Putamen (tissue), 1 donor: Measurements from ENCODE around the gene LCE7A.
A peak's percentile ranks its signal among the peaks of the same experiment; 100 is the strongest.

ENCODE experiments used
- DNase-seq: peaks from one replicate; pipeline ENCODE4 v3.0.0-alpha.2; 2016; ENCODE audit warnings: low spot score

The LCE7A gene, protein sequence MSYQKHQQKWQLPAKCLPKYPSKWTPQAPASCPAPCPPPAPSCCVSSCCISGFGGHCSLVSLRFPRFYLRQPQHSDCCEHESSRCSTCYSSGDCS

GRCh38 chr1:152859696-152860095 is at the start of gene LCE7A:
LCE7A (plus strand) TSS chr1:152859996; CDS start chr1:152860698, 702 bp downstream.
- no peak for DNase-seq

GRCh38 chr1:152811050-152811449 is 48.7 kb upstream of the LCE7A start:
- DNase-seq, result no peak

- no peak for DNase-seq
Measured at GRCh38 chr1:152811671-152812070, 48.1 kb upstream of the LCE7A start, which contains the start of gene LCE1B. LCE1B (plus strand) TSS chr1:152811971; CDS start chr1:152812447, 476 bp downstream.

DNA sequence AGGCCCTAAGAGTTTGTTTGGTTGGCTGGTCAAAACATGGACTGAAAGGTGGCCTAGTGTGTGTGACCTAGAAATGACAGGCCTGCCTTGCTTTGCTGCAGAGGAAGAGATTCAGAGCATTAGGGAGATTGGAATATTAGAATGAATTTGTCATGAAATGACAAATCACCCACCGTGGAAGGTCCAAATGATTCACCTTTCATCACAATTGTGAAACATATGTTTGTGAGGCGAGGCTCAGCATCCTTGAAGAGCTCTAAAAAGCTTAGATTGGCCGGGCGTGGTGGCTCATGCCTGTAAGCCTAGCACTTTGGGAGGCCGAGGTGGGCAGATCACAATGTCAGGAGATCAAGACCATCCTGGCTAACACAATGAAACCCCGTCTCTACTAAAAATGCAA is 42.5 kb upstream of the LCE7A start:
- no peak for DNase-seq

GRCh38 chr1:152823294-152823693 is 36.5 kb upstream of the LCE7A start:
- DNase-seq, result no peak

GRCh38 chr1:152824964-152825363 is 34.8 kb upstream of the LCE7A start:
- DNase-seq, result no peak

DNA sequence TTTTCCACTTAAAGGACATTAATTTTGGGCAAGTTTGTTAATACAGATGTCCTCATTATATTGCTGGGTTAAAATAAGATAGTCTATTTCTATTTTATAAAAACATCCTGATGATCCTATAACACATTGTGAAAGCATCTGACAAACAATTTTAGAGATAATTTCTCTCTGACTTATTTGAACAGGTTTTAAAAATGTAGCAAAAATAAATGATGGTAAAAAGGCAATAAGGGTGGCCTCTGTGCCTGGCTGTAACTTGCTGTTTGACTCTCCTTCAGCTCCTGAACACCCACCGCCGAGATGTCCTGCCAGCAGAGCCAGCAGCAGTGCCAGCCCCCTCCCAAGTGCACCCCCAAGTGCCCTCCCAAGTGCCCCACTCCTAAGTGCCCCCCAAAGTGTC is 32.6 kb upstream of the LCE7A start, which contains the start of gene LCE1A:
Gene LCE1A, plus strand, starts transcription at position 301 of the 400 bp plus-strand sequence. Its CDS starts 0 bp downstream, at position 301.
- no peak for DNase-seq

DNA sequence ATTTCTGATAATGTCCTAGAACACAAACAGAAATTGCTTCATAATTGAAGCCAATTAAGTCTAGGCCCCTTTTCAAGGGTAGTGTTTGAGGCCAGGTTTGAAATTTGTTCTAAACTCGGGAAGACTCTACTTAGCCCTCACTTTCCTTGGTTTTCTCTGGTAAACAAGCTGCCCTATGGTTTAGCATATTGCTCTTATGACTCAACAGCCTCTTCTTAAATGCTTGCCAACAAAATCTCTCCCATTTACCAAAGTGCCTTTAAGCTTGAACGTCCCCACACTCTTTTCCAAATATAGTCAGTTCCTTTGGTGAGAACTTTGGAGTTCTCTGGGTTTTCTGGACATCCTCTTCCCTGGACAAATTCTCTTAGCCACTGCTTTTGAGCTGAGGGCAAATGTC is 22.9 kb upstream of the LCE7A start:
- DNase-seq, result no peak

- DNase-seq, result no peak
Measured at GRCh38 chr1:152842556-152842955, 17.2 kb upstream of the LCE7A start, which contains the start of gene LCE6A. LCE6A (plus strand) TSS chr1:152842856; CDS start chr1:152843521, 665 bp downstream.

DNA sequence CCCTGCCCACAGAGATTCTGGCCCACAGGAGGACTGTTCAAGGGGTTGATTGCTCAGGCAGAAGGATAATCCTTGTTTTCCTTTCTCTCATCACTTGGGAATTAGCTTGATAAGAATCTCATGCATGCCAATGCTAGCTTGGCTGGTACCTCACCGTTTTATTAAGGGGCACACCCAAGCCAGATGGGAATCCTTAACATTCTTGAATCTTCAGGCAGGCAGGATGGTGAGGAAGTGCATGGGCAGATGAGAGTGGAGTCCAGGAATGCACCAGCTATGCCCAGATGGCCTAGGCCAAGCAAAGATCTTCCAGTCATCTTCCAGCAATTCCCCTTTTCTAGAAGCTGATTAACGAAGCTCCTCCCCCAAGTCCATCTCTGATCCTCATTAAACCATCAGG is 4.1 kb upstream of the LCE7A start:
- DNase-seq, result no peak

DNA sequence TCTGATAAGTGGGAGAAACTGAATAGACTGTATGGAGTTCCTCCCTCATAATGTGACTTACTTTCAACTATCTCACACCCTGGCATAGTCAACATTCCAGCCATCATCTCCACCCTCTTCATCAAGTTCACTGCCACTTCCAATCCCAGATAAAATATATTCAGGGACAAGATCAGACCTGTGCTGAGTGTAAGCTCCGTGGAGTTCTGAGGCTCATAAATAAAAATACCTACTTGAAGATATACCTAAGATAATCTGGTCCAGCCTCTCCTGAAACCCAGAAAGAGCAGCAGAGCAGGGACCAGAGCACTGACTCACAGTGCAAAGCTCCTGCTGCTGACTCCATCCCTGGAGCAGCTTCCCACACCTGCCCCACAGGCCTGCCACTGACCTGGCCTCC is 1.7 kb upstream of the LCE7A start:
- DNase-seq, result no peak

DNA sequence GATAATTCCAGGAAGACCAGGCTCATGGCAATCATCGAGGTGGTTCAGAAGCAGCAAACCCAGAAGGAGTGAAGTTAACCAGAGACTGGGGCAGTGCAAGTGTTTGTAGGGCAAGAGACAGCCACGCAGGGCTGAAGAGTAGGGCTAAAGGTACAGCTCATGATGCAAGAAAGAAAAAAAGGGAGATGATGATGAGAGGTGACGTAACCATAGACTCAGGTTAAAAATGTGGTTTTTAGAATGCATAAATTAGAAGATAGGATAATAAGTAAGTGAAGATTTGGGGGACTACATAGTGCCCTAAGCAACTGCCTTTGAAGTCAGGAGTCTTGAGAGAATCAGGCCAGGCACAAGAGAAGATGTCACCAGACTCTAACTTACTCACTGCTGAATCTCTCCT is 333 bp downstream of the LCE7A start:
- DNase-seq, result no peak

GRCh38 chr1:152861374-152861773 is 1.6 kb downstream of the LCE7A start:
- no peak for DNase-seq

- no peak for DNase-seq
Measured at GRCh38 chr1:152864443-152864842, 4.6 kb downstream of the LCE7A start.

DNA sequence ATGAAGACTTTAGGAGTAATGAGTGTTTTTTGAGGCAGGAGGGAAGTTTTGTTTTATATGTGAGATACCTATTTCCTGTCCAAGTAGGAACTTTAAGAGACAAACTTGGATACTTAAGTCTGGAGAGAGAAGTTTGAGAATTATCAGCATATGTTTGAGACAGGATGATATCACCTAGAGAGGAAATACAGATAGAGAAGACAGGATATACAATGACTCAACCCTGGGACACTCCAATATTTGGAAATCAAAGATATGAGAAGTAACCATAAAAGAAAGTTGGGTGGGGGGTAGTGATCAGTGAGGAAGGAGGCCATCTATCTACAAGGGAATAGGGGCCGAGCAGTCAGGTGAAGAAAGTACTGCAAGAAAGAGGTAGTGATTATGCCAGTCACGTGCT is 6.5 kb downstream of the LCE7A start:
- DNase-seq, result no peak

DNA sequence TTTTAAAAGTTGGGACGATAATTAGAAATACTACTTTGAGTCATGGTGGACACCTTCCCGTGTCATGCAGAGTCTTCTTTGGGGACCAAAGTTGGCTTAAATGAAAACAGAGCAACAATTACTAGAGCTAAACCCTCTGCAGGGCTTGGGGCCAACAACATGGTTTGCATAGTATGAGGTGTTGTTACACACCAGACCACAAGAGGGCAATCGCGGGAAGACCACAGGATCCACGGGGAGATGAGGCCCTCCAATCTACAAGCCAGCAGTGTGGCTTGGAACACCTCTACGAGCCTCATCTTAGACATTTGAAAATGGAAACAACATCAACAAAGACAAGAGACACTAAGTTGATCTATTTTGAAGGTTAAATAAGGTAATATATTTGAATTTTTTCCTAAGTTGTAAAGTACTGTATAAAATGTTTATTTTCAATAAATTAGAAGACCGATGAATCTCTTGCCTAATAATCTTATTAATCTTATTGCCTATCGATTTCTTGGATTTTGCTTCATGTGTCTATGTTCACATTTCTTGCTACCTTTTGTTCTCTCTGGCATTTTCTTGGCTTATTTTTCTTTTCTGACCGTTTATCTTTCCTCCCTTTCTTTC is 10.1 kb downstream of the LCE7A start:
- peak; percentile 50 for DNase-seq

DNA sequence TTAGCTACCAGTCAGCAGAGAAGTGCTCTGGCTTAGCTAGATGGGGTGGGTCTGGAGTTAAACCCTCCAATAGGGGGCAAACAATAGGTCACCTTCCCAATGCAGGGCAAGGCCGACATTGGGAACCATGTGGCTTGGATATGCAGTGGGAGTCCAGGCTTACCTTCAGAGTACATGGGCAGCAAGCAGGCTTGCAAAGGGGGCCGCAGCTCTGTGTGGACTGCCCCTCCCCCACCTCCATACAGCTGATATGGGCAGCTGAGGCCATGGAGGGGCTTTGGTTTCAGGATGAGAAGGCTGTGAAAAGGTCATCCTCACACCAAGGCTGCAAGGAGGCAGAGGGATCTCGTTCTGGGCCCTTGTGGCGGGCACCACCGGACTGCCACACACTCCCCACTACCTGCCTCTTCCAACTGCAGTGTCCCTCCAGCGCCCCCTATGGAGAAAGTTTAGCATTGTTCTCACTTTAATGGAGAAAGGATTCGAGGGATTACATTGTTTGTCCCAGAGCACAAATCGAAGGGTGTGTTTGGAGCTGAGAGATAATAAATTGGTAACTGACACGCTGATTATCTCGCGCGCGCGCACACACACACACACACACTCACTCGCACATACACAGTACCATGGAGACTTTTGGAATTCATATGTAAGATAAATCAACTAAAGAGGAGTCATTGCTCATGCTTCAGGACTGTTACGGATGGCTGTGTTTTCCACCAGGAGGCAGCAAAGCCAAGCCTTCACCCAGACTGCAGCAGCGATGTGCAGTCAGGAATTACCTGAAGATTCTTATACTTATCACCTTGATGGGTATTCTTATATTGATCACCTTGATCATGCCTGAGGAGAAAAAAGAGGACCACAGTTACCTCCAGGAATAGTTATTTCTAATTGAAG is 11.3 kb downstream of the LCE7A start:
- no peak for DNase-seq

GRCh38 chr1:152871731-152872126 is 11.9 kb downstream of the LCE7A start:
- no peak for DNase-seq

DNA sequence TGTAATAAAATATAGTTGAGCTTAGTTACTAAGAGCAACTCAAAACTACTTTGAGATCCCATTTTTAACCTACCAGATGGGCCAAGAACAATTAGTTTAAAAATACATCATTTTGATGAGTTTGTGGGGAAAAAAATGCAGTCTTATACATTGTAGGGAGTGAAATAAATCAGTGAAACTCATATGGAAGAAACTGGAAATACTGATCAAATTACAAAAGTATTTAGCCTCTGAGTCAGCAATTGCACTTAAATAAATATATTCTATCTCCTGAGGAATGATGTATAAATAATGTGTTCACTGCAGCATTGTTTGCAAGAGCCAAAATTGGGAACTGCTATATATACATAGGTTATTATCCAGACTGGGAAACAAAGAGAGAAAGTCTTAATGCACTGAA is 13.7 kb downstream of the LCE7A start:
- DNase-seq, result no peak

GRCh38 chr1:152876827-152877226 is 17.0 kb downstream of the LCE7A start:
- DNase-seq, result no peak

GRCh38 chr1:152878042-152878441 is 18.2 kb downstream of the LCE7A start, which contains the start of gene SMCP:
SMCP (plus strand) TSS chr1:152878322; CDS start chr1:152884423, 6,101 bp downstream.
- no peak for DNase-seq

- DNase-seq, result no peak
Measured at GRCh38 chr1:152879559-152880198, 19.9 kb downstream of the LCE7A start.
